ENCODE measurements around the gene CYLD. TPM values are rescaled to one million over a fixed set of nuclear protein-coding genes. Genes with fewer than 3 reads are reported as not detected.
A peak's percentile ranks its signal among the peaks of the same experiment; 100 is the strongest.

Gene CYLD
- total RNA-seq, 2 experiments from 2014 or later = 360 to 373 TPM

GRCh38 chr16:50740736-50741135 is 1.1 kb upstream of the CYLD start:
- peak overlapping the region; percentile 90 for H3K4me3 Mint-ChIP-seq
- Histone ChIP-seq H3K27ac (ENCODE audit: low read depth in 1 of 2, low read length in 2 of 2) (peak overlapping the region in 1 of 2 donors; percentile 74), H3K9me3 (ENCODE audit: control insufficient read depth in 1 of 2, insufficient read depth in 1 of 2, low read length in 2 of 2) (no peaks in the 10 kb centered on the region), H3K36me3 (ENCODE audit: insufficient read depth, low read length) (peaks cover 12% of the 10 kb centered on the region), H3K4me1 (ENCODE audit: insufficient read depth, low read length) (peaks cover 11% of the 10 kb centered on the region), H3K4me3 (ENCODE audit: low read length) (no peak overlapping the region), H3K27me3 (ENCODE audit: control insufficient read depth in 1 of 2, insufficient read depth in 2 of 2, low read length in 2 of 2) (no peaks in the 10 kb centered on the region)
- H3K9me3 Mint-ChIP-seq = no peaks in the 10 kb centered on the region
- CTCF ChIA-PET = interaction anchor here (1.0 to 1.7 kb wide), 3 partner anchors 55 to 76 kb away, joined by 4 read pairs; no protein-coding TSS in a partner anchor
- intact Hi-C loops (cut with DNase I, micrococcal nuclease) = loop anchor here (1.0 to 10.0 kb wide), 5 partner anchors 66 to 713 kb away; partner anchors contain the start of genes BRD7 (in 1 of the 2), CNEP1R1 (in 1 of the 2) and TENT4B (in 1 of the 2)
- DNase-seq = peak in 2 of 14 experiments; percentile 41 to 54
- TF ChIP-seq CTCF (IDR thresholded peaks at IDR 0.05) = no peak
- POLR2A ChIA-PET = interaction anchor here (0.9 to 7.2 kb wide), 16 partner anchors 9 to 715 kb away, joined by 3 to 167 read pairs (median 8); partner anchors contain the start of genes CNEP1R1 and SNX20
- peaks cover 39% of the 10 kb centered on the region for H3K4me1 Mint-ChIP-seq (ENCODE audit: low read depth)
- H3K36me3 Mint-ChIP-seq (ENCODE audit: low read depth) = peaks cover 44% of the 10 kb centered on the region
- no peak for ATAC-seq (ENCODE audit: poor library complexity)
- peak overlapping the region; percentile 87 for H3K27ac Mint-ChIP-seq
- H3K27me3 Mint-ChIP-seq = no peaks in the 10 kb centered on the region

- peak overlapping the region; percentile 52 for H3K4me3 ChIP-seq (ENCODE audit: low read length)
- Mint-ChIP-seq H3K4me1 (ENCODE audit: low read depth) (peaks cover 45% of the 10 kb centered on the region), H3K27ac (peak overlapping the region; percentile 87), H3K36me3 (ENCODE audit: low read depth) (peaks cover 49% of the 10 kb centered on the region), H3K9me3 (no peaks in the 10 kb centered on the region), H3K4me3 (peak overlapping the region; percentile 90), H3K27me3 (no peaks in the 10 kb centered on the region)
- intact Hi-C loops (cut with DNase I, micrococcal nuclease) = loop anchor here (1.0 to 10.0 kb wide), 5 partner anchors 65 to 714 kb away; partner anchors contain the start of genes BRD7 (in 1 of the 2), CNEP1R1 (in 1 of the 2) and TENT4B (in 1 of the 2)
- TF ChIP-seq CTCF (IDR thresholded peaks at IDR 0.05) = no peak
- H3K9me3 ChIP-seq (ENCODE audit: control insufficient read depth in 1 of 2, insufficient read depth in 1 of 2, low read length in 2 of 2) = no peaks in the 10 kb centered on the region
- H3K27me3 ChIP-seq (ENCODE audit: control insufficient read depth in 1 of 2, insufficient read depth in 2 of 2, low read length in 2 of 2) = no peaks in the 10 kb centered on the region
- ATAC-seq (ENCODE audit: poor library complexity) (no peak), DNase-seq (peak in 1 of 14 experiments; percentile 10)
- H3K4me1 ChIP-seq (ENCODE audit: insufficient read depth, low read length) = peaks cover 15% of the 10 kb centered on the region
- peak overlapping the region; percentile 74 to 86 for H3K27ac ChIP-seq (ENCODE audit: low read depth in 1 of 2, low read length in 2 of 2)
- ChIA-PET POLR2A (interaction anchor here (0.5 to 7.2 kb wide), 39 partner anchors 8 to 716 kb away, joined by 3 to 167 read pairs (median 5); partner anchors contain the start of genes CNEP1R1, HEATR3 and SNX20), CTCF (interaction anchor here (0.9 to 1.7 kb wide), 4 partner anchors 21 to 76 kb away, joined by 3 to 4 read pairs (median 4); no protein-coding TSS in a partner anchor)
- H3K36me3 ChIP-seq (ENCODE audit: insufficient read depth, low read length) = peaks cover 15% of the 10 kb centered on the region
These were observed 583 bp upstream of the CYLD start for GRCh38 chr16:50741225-50741780.

- peak overlapping the region; percentile 97 to 99 for H3K27ac ChIP-seq (ENCODE audit: low read depth in 1 of 2, low read length in 2 of 2)
- no peak for ATAC-seq (ENCODE audit: poor library complexity)
- peaks cover 58% of the 10 kb centered on the region for H3K36me3 Mint-ChIP-seq (ENCODE audit: low read depth)
- H3K4me1 ChIP-seq (ENCODE audit: insufficient read depth, low read length) = peaks cover 15% of the 10 kb centered on the region
- H3K4me3 Mint-ChIP-seq = peak overlapping the region; percentile 99
- no peaks in the 10 kb centered on the region for H3K27me3 ChIP-seq (ENCODE audit: control insufficient read depth in 1 of 2, insufficient read depth in 2 of 2, low read length in 2 of 2)
- DNase-seq = peak in 13 of 14 experiments; percentile 20 to 84 (median 40)
- no peaks in the 10 kb centered on the region for H3K9me3 Mint-ChIP-seq
- no peaks in the 10 kb centered on the region for H3K27me3 Mint-ChIP-seq
- intact Hi-C loops (cut with DNase I, micrococcal nuclease) = loop anchor here (2.0 to 10.0 kb wide), 7 partner anchors 194 to 715 kb away; partner anchors contain the start of genes BRD7 (in 2 of the 2), CNEP1R1 (in 1 of the 2), NKD1 (in 1 of the 2) and TENT4B (in 1 of the 2)
- no peaks in the 10 kb centered on the region for H3K9me3 ChIP-seq (ENCODE audit: control insufficient read depth in 1 of 2, insufficient read depth in 1 of 2, low read length in 2 of 2)
- ChIA-PET CTCF (no interaction called here), POLR2A (interaction anchor here (1.5 to 10.1 kb wide), 5 partner anchors 22 to 404 kb away, joined by 4 to 167 read pairs (median 7); partner anchors contain the start of gene SNX20)
- TF ChIP-seq CTCF (IDR thresholded peaks at IDR 0.05) = no peak
- H3K4me3 ChIP-seq (ENCODE audit: low read length) = peak overlapping the region; percentile 80
- H3K36me3 ChIP-seq (ENCODE audit: insufficient read depth, low read length) = peaks cover 15% of the 10 kb centered on the region
- peaks cover 55% of the 10 kb centered on the region for H3K4me1 Mint-ChIP-seq (ENCODE audit: low read depth)
- peak overlapping the region; percentile 87 for H3K27ac Mint-ChIP-seq
These were observed 802 bp downstream of the CYLD start for GRCh38 chr16:50742576-50743200.

Measured in CD4-positive, alpha-beta T cell (primary cell).